Astrocyte (in vitro differentiated cells and primary cell): ENCODE data around the gene CDKL2. TPM values are rescaled to one million over a fixed set of nuclear protein-coding genes. Genes with fewer than 3 reads are reported as not detected.

Experiments
- DNase-seq: peaks from one replicate; pipeline ENCODE4 v3.0.0-alpha.2; 2010; ENCODE audit warnings: low read depth
- FAIRE-seq: peaks from 2 replicates; lab custom pipeline; 2011; peaks lifted over from hg19 to GRCh38; lab: Jason Lieb, UNC
- H2AFZ ChIP-seq: 2 replicates; pipeline ENCODE4 v1.6.0; 2012; ENCODE audit warnings: low read depth, low read length, inconsistent platforms
- H3K27ac ChIP-seq: 2 replicates; pipeline ENCODE4 v1.5.1; 2011; ENCODE audit warnings: low read depth, low read length, inconsistent platforms
- H3K27me3 ChIP-seq: 2 replicates; pipeline ENCODE4 v1.6.0; 2011; ENCODE audit warnings: low read length, inconsistent platforms; ENCODE audit not compliant: insufficient read depth
- H3K36me3 ChIP-seq: 2 replicates; pipeline ENCODE4 v1.5.1; 2011; ENCODE audit warnings: low read length, inconsistent platforms; ENCODE audit not compliant: insufficient read depth
- H3K4me1 ChIP-seq: 2 replicates; pipeline ENCODE4 v1.5.1; 2011; ENCODE audit warnings: low read length, inconsistent platforms; ENCODE audit not compliant: insufficient read depth
- H3K4me2 ChIP-seq: 2 replicates; pipeline ENCODE4 v1.6.0; 2012; ENCODE audit warnings: low read length, inconsistent platforms
- H3K4me3 ChIP-seq: 2 replicates; pipeline ENCODE4 v1.5.1; 2011; ENCODE audit warnings: low read depth, mild to moderate bottlenecking, low read length, inconsistent platforms; ENCODE audit not compliant: insufficient read depth
- H3K79me2 ChIP-seq: 2 replicates; pipeline ENCODE4 v1.6.0; 2012; ENCODE audit warnings: mild to moderate bottlenecking, low read length, inconsistent platforms; ENCODE audit not compliant: insufficient read depth
- H3K9ac ChIP-seq: 2 replicates; pipeline ENCODE4 v1.6.0; 2012; ENCODE audit warnings: mild to moderate bottlenecking, low read length, inconsistent platforms
- H3K9me3 ChIP-seq: 2 replicates; pipeline ENCODE4 v1.5.1; 2012; ENCODE audit warnings: low read depth, mild to moderate bottlenecking, low read length, inconsistent platforms; ENCODE audit not compliant: insufficient read depth
- H4K20me1 ChIP-seq: 2 replicates; pipeline ENCODE4 v1.6.0; 2012; ENCODE audit warnings: low read length, inconsistent platforms; ENCODE audit not compliant: insufficient read depth
- H3K27ac Mint-ChIP-seq: one replicate; pipeline ENCODE4 v1.8.0; 2021; ENCODE audit warnings: mild to moderate bottlenecking, mixed read lengths; ENCODE audit not compliant: unreplicated experiment
- H3K27me3 Mint-ChIP-seq: one replicate; pipeline ENCODE4 v1.8.0; 2021; ENCODE audit warnings: low read depth, mixed read lengths; ENCODE audit not compliant: unreplicated experiment
- H3K36me3 Mint-ChIP-seq: one replicate; pipeline ENCODE4 v1.8.0; 2021; ENCODE audit warnings: low read depth, mixed read lengths; ENCODE audit not compliant: unreplicated experiment
- H3K4me1 Mint-ChIP-seq: one replicate; pipeline ENCODE4 v1.8.0; 2021; ENCODE audit warnings: low read depth, mixed read lengths; ENCODE audit not compliant: unreplicated experiment
- H3K4me3 Mint-ChIP-seq: one replicate; pipeline ENCODE4 v1.8.0; 2021; ENCODE audit warnings: mild to moderate bottlenecking, moderate library complexity, mixed read lengths; ENCODE audit not compliant: unreplicated experiment
- H3K9me3 Mint-ChIP-seq: one replicate; pipeline ENCODE4 v1.8.0; 2021; ENCODE audit warnings: mild to moderate bottlenecking, mixed read lengths; ENCODE audit not compliant: unreplicated experiment
- CTCF ChIP-seq: IDR thresholded peaks from 2 replicates; pipeline ENCODE4 v1.5.1; 2011; ENCODE audit warnings: low read depth, mild to moderate bottlenecking, inconsistent platforms, low read length, moderate library complexity; ENCODE audit not compliant: insufficient read depth
- EZH2 ChIP-seq: IDR thresholded peaks from 2 replicates; pipeline ENCODE4 v1.6.1; 2012; ENCODE audit warnings: mild to moderate bottlenecking, low read length, inconsistent platforms; ENCODE audit not compliant: insufficient read depth
- total RNA-seq: library from RNA; stranded (reverse); gene quantifications from 2 replicates; pipeline ENCODE4 v1.2.1, GENCODE V29; 2021

The CDKL2 gene
- total RNA-seq, 1 donor from 2014 or later = 3.7 TPM

DNA sequence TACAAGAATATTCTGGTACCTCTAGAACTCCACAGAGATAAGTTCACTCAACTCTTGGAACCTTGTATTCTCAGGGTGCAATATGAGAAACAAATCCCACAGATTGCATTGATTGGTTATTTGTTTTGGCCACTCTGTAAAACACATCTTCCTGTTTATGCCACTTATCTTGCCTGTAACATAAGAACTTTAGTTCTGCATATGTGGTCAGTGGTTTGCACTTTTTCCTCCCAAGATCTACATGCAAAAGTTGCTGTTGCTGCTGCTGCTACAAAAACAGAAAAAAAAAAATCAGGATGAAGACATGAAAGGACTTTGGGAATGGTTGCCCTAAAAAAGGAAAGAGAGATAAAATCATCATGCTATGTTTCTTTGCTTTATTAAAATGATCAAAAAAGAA lies 64.8 kb downstream of the CDKL2 start:
- H3K4me3 Mint-ChIP-seq = no peak overlapping the region
- no peak overlapping the region for H3K27ac ChIP-seq
- no peaks in the 10 kb centered on the region for H4K20me1 ChIP-seq
- no peaks in the 10 kb centered on the region for H3K27me3 Mint-ChIP-seq
- no peak overlapping the region for H3K27ac Mint-ChIP-seq
- H3K4me3 ChIP-seq = no peak overlapping the region
- H3K9me3 Mint-ChIP-seq = peaks cover 2% of the 10 kb centered on the region
- H3K36me3 Mint-ChIP-seq = peaks cover 2% of the 10 kb centered on the region
- H3K9me3 ChIP-seq = no peaks in the 10 kb centered on the region
- H3K79me2 ChIP-seq = no peaks in the 10 kb centered on the region
- H3K27me3 ChIP-seq = no peaks in the 10 kb centered on the region
- peaks cover 5% of the 10 kb centered on the region for H3K4me1 Mint-ChIP-seq
- H3K4me2 ChIP-seq = no peak overlapping the region
- H2AFZ ChIP-seq = no peak overlapping the region
- H3K4me1 ChIP-seq = no peaks in the 10 kb centered on the region
- H3K36me3 ChIP-seq = no peaks in the 10 kb centered on the region
- no peak for FAIRE-seq
- DNase-seq = no peak
- TF ChIP-seq CTCF (no peak), EZH2 (no peak)
- H3K9ac ChIP-seq = no peak overlapping the region

GRCh38 chr4:75564023-75564422 lies 66.3 kb downstream of the CDKL2 start:
- no peak overlapping the region for H3K4me3 ChIP-seq
- Mint-ChIP-seq H3K4me1 (peaks cover 14% of the 10 kb centered on the region), H3K9me3 (no peaks in the 10 kb centered on the region), H3K27me3 (no peaks in the 10 kb centered on the region), H3K27ac (no peak overlapping the region), H3K4me3 (no peak overlapping the region), H3K36me3 (peaks cover 2% of the 10 kb centered on the region)
- DNase-seq = no peak
- FAIRE-seq = no peak
- no peak overlapping the region for H2AFZ ChIP-seq
- H3K4me1 ChIP-seq = no peaks in the 10 kb centered on the region
- H3K4me2 ChIP-seq = no peak overlapping the region
- no peaks in the 10 kb centered on the region for H3K27me3 ChIP-seq
- TF ChIP-seq EZH2 = no peak
- no peak for TF ChIP-seq CTCF
- no peaks in the 10 kb centered on the region for H4K20me1 ChIP-seq
- H3K79me2 ChIP-seq = no peaks in the 10 kb centered on the region
- no peaks in the 10 kb centered on the region for H3K9me3 ChIP-seq
- H3K9ac ChIP-seq = no peak overlapping the region
- H3K27ac ChIP-seq = no peak overlapping the region
- no peaks in the 10 kb centered on the region for H3K36me3 ChIP-seq

DNA sequence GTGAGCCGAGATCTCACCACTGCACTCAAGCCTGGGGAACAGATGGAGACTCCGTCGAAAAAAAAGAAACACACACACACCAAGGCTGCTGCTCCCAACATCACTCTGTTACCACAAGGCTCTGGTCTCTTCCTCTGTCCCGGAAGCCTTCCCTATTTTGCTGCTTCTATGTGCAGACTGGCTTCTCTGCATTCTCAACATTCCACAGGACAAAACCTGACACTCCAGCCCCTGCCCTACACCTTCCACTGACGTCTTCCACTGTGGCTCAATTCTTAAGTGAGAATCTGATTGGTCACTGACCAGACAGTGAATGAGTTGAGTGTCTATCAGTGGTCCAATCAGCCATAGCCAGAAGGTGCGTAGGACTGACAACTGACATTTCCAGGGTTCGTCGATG lies 68.5 kb downstream of the CDKL2 start:
- no peaks in the 10 kb centered on the region for H3K79me2 ChIP-seq
- no peak overlapping the region for H3K4me3 ChIP-seq
- Mint-ChIP-seq H3K27ac (peak overlapping the region; percentile 44), H3K4me1 (peaks cover 21% of the 10 kb centered on the region), H3K9me3 (no peaks in the 10 kb centered on the region), H3K4me3 (peak overlapping the region; percentile 64), H3K36me3 (peaks cover 2% of the 10 kb centered on the region), H3K27me3 (no peaks in the 10 kb centered on the region)
- H4K20me1 ChIP-seq = no peaks in the 10 kb centered on the region
- H3K27ac ChIP-seq = no peak overlapping the region
- no peaks in the 10 kb centered on the region for H3K27me3 ChIP-seq
- no peaks in the 10 kb centered on the region for H3K4me1 ChIP-seq
- H3K36me3 ChIP-seq = no peaks in the 10 kb centered on the region
- TF ChIP-seq CTCF (no peak), EZH2 (no peak)
- no peak overlapping the region for H3K9ac ChIP-seq
- no peak overlapping the region for H3K4me2 ChIP-seq
- DNase-seq = peak; percentile 52
- H2AFZ ChIP-seq = no peak overlapping the region
- no peaks in the 10 kb centered on the region for H3K9me3 ChIP-seq
- FAIRE-seq = no peak
